GM12872 (cell line): Measurements from ENCODE around the gene RICTOR.

Experiments used
- CTCF ChIP-seq: IDR thresholded peaks from 3 replicates; pipeline ENCODE4 v1.5.1; 2011; ENCODE audit warnings: low read depth, mild to moderate bottlenecking, low read length, moderate library complexity; ENCODE audit not compliant: insufficient read depth

Gene RICTOR

GRCh38 chr5:39023121-39023520 lies 51.1 kb downstream of the RICTOR start:
- no peak for TF ChIP-seq CTCF

- TF ChIP-seq CTCF, result no peak
These were observed 52.0 kb downstream of the RICTOR start for GRCh38 chr5:39022151-39022550.

DNA sequence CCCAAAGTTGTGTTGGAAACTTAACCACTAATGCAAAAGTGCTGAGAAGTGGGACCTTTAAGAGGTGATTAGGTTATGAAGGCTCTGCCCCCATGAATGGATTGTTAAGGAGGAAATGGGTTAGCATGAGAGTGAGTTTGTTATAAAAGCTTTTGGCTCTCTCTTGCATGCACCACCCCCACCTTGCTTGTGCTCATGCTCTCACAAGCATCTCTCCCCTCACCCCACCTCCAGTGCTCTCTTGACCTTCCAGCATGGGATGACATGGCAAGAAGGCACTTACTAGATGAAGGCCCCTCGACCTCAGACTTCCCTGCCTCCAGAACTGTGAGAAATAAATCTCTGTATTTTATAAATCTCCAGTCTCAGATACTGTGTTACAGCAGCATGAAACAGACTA lies 52.8 kb downstream of the RICTOR start:
- TF ChIP-seq CTCF, result no peak

DNA sequence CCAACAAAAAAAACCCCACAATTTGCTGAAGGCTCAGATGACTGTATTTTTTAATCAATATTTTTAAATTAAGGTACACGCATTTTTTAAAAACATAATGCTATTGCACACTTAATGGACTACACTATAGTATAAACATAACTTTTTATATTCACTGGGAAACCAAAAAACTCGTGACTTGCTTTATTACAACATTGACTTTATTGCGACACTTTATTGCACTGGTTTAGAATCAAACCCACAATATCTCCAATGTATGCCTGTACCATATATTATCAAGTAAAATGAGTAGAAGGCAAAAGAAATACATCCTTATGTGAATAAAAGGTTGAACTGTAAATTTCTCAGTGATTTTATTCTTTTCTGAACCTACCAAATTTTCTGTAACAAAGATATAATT lies 53.7 kb downstream of the RICTOR start:
- no peak for TF ChIP-seq CTCF

DNA sequence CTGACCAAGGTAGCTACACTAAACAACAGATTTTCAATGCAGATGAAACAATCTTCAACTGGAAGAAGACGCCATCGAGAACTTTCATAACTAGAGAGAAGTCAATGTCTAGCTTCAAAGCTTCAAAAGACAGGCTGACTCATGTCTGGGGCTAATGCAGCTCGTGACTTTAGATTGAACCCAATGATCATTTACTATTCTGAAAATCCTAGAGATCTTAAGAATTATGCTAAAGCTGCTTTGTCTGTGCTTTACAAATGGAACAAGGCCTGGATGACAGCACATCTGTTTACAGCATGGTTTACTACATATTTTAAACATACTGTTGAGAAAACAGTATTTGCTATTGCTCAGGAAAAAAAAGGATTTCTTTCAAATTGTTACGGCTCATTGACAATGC lies 54.9 kb downstream of the RICTOR start:
- TF ChIP-seq CTCF, result no peak

DNA sequence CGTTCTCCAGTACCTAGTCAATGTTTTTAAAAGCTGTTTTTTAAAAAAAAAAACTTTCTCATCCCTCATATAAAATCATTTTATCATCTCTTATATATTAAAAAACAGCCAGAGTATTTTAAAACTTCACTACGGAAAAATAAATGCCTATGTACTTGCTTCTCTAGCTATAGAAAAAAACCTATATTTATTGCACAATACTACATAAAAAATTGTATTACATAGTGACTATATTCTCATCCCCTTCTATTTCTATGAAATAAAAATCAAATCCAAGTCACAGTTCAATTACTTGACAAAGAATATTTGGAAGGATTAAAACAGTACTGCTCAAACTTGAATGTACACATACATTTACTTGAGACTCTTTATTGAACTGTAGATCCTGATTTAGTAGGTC lies 56.7 kb downstream of the RICTOR start:
- TF ChIP-seq CTCF, result no peak

DNA sequence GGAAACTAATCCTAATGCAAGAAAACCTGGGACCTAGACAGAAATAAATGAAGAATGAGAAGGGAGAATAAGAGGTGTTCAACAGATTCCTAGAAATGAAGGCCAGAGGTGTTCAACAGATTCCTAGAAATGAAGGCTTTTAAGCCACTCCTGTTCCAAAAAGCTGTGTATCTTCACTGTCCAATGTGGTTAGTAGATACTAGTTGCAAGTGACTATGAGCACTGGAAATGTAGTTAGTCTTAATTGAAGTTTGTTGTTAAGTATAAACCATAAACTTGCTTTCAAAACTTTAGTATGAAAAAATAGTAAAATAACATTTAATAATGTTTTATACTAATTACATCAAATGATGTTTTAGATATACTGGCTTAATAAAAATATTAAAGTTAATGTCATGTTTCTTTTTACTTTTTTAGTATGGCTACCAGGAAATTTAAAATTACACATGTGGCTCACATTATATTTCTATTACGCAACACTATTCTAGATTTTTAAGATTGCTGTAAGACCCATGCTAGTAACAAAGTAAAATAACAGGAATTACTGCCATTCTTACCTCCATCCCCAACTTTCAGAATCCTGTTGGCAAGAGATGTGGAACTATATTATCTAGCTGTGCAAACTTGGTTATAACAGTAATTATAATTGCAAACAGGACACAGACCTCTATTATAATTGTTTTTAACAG lies 57.5 kb downstream of the RICTOR start:
- TF ChIP-seq CTCF, result no peak
